ENCODE measurements around the gene PARP6.
A peak's percentile ranks its signal among the peaks of the same experiment; 100 is the strongest.

The PARP6 gene

GRCh38 chr15:72231066-72231832, 41.1 kb downstream of the PARP6 start, which contains the start of gene PKM:
PKM (minus strand) TSS chr15:72231190; CDS start chr15:72219097, 12,093 bp downstream.
- peak; percentile 78 for DNase-seq

- peak; percentile 17 for DNase-seq
Observed at GRCh38 chr15:72230197-72231065, 41.9 kb downstream of the PARP6 start.

- no peak for DNase-seq
Observed at GRCh38 chr15:72229947-72230196, 42.5 kb downstream of the PARP6 start.

GRCh38 chr15:72229076-72229946, 43.0 kb downstream of the PARP6 start:
- DNase-seq = no peak

- no peak for DNase-seq
Observed at GRCh38 chr15:72227720-72228119, 44.6 kb downstream of the PARP6 start.

GRCh38 chr15:72227192-72227586, 45.2 kb downstream of the PARP6 start:
- DNase-seq = no peak

- no peak for DNase-seq
Observed at GRCh38 chr15:72223278-72223677, 49.1 kb downstream of the PARP6 start.

GRCh38 chr15:72222393-72222792, 50.0 kb downstream of the PARP6 start:
- no peak for DNase-seq

GRCh38 chr15:72220687-72221086, 51.7 kb downstream of the PARP6 start:
- DNase-seq = no peak

GRCh38 chr15:72217216-72217615, 55.1 kb downstream of the PARP6 start:
- no peak for DNase-seq

GRCh38 chr15:72216079-72216478, 56.3 kb downstream of the PARP6 start:
- DNase-seq = no peak

- DNase-seq = no peak
Observed at GRCh38 chr15:72207558-72208085, 64.7 kb downstream of the PARP6 start.

- no peak for DNase-seq
Observed at GRCh38 chr15:72206677-72207000, 65.7 kb downstream of the PARP6 start.

GRCh38 chr15:72205896-72206676, 66.3 kb downstream of the PARP6 start:
- DNase-seq = no peak

- no peak for DNase-seq
Observed at GRCh38 chr15:72205273-72205672, 67.1 kb downstream of the PARP6 start.

GRCh38 chr15:72203507-72203837, 68.9 kb downstream of the PARP6 start:
- DNase-seq = no peak

GRCh38 chr15:72202801-72203506, 69.4 kb downstream of the PARP6 start:
- no peak for DNase-seq

- DNase-seq = no peak
Observed at GRCh38 chr15:72202302-72202701, 70.1 kb downstream of the PARP6 start.

GRCh38 chr15:72201391-72201921, 70.9 kb downstream of the PARP6 start:
- no peak for DNase-seq

- no peak for DNase-seq
Observed at GRCh38 chr15:72200395-72201237, 71.7 kb downstream of the PARP6 start.
